ENCODE results near the gene ZNF367. TPM values are rescaled to one million over a fixed set of nuclear protein-coding genes. Genes with fewer than 3 reads are reported as not detected.
"Not testable (repeated sequence)": the region's sequence is repeated elsewhere in the genome, so short reads cannot be mapped to it uniquely, and the experiment has no call there.

ZNF367 gene
- total RNA-seq, 2 donors from 2014 or later, result 0.75 to 1.2 TPM

DNA sequence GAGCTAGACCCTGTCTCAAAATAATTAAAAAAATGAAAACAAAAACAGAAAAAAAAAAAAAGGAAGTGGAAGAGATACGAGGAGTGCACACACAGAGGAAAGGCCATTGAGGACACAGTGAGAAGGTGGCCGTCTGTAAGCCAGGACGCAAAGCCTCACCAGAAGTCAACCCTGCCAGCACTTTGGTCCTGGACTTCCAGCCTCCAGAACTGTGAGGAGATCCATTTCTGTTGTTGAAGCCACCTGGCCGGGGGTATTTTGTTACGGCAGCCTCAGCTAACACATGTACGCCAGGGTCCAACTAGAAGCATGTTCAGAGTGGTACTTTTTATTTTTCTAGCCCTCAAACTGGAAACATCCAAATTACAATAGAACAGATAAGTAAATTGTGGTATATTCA is 56.5 kb downstream of the ZNF367 start:
- TF ChIP-seq, protein P1, sequence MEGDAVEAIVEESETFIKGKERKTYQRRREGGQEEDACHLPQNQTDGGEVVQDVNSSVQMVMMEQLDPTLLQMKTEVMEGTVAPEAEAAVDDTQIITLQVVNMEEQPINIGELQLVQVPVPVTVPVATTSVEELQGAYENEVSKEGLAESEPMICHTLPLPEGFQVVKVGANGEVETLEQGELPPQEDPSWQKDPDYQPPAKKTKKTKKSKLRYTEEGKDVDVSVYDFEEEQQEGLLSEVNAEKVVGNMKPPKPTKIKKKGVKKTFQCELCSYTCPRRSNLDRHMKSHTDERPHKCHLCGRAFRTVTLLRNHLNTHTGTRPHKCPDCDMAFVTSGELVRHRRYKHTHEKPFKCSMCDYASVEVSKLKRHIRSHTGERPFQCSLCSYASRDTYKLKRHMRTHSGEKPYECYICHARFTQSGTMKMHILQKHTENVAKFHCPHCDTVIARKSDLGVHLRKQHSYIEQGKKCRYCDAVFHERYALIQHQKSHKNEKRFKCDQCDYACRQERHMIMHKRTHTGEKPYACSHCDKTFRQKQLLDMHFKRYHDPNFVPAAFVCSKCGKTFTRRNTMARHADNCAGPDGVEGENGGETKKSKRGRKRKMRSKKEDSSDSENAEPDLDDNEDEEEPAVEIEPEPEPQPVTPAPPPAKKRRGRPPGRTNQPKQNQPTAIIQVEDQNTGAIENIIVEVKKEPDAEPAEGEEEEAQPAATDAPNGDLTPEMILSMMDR (IDR thresholded peaks at IDR 0.05), result no peak
- no peak overlapping the region for H3K4me3 ChIP-seq
- no peaks in the 10 kb centered on the region for H3K27me3 ChIP-seq
- H3K4me1 ChIP-seq, result no peaks in the 10 kb centered on the region
- H3K9me3 ChIP-seq, result no peaks in the 10 kb centered on the region
- DNase-seq (ENCODE audit: low spot score), result no peak
- H3K27ac ChIP-seq, result no peak overlapping the region
- peaks cover 44% of the 10 kb centered on the region for H3K36me3 ChIP-seq

DNA sequence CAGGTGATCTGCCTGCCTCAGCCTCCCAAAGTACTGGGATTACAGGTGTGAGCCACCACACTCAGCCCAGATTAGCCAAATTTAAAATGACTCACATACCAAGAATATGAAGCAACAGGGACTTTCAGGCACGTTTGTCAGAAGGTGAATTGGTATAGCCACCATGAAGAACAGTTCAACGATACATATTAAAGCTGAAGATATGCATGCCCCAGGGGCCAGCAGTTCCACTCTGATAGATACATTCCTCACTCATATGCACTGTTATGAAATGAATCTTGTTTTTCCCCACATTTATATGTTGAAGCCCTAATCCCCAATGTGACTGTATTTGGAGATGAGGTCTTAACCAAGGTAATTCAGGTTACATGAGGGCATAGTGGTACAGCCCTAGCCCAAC is 57.2 kb downstream of the ZNF367 start:
- H3K4me3 ChIP-seq, result no peak overlapping the region
- H3K4me1 ChIP-seq, result no peaks in the 10 kb centered on the region
- H3K27me3 ChIP-seq, result no peaks in the 10 kb centered on the region
- H3K9me3 ChIP-seq, result no peaks in the 10 kb centered on the region
- no peak for DNase-seq (ENCODE audit: low spot score)
- TF ChIP-seq, protein P1 (IDR thresholded peaks at IDR 0.05), result no peak
- H3K36me3 ChIP-seq, result peaks cover 48% of the 10 kb centered on the region
- no peak overlapping the region for H3K27ac ChIP-seq

DNA sequence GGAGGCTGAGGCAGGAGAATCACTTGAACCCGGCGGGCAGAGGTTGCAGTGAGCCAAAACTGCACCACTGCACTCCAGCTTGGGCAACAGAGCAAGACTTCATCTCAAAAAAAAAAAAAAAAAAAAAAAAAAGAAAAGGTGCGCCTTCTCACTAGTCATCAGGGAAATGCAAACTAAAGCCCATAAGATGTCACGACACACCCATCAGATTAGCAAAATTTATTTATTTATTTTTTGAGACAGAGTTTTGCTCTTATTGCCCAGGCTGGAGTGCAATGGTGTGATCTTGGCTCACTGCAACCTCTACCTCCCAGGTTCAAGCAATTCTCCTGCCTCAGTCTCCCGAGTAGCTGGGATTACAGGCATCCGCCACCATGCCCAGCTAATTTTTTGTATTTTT is 57.6 kb downstream of the ZNF367 start:
- H3K4me3 ChIP-seq; DNase-seq (ENCODE audit: low spot score); H3K4me1 ChIP-seq; H3K27ac ChIP-seq; H3K27me3 ChIP-seq; H3K9me3 ChIP-seq: not testable (repeated sequence)
- peaks cover 48% of the 10 kb centered on the region for H3K36me3 ChIP-seq

DNA sequence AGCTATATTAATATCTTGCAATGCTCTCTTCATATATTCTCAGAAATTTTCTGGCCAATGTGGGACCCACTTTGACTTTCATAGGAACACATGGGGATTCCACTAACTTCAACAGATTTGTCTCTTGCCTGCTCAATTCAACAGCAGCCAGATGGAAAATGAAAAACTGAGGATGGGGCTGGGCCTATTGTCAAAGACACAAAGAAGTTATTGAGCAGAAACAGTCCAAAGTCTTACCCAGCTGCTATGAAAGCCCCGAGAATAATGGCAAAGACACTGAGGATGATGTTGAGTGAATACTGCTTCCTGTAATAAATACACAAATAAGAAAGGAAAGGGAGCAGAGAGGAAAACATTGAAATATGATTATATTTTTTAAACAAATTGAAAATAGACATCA is 67.3 kb downstream of the ZNF367 start:
- Histone ChIP-seq H3K9me3 (peaks cover 0 to 6% of the 10 kb centered on the region in 2 donors), H3K27me3 (no peaks in the 10 kb centered on the region), H3K4me3 (no peak overlapping the region), H3K4me1 (no peaks in the 10 kb centered on the region), H3K36me3 (peaks cover 17% of the 10 kb centered on the region), H3K27ac (no peak overlapping the region)
- TF ChIP-seq, protein P1 (IDR thresholded peaks at IDR 0.05), result no peak
- no peak for DNase-seq (ENCODE audit: low spot score)

DNA sequence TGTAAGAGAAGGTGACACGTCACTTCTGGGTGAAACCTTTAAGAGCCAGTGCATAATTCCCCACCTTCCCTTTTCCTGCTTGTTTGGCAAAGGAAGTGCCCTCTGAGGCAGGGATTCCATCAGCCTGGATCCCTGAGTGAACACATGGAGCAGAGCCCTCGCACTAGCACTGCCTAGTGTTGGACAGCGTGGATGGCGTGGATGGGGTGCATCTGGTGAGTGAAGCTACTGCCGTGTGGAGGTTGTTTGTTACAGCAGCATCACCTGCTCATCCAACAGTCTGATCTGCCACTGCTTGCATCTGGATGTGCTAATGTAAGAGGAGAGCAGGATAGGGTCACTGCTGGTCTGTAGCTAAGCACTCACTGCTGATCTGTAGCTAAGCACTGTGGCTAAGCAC is 69.9 kb downstream of the ZNF367 start:
- TF ChIP-seq, protein P1 (IDR thresholded peaks at IDR 0.05), result no peak
- DNase-seq (ENCODE audit: low spot score), result no peak
- peaks cover 0 to 6% of the 10 kb centered on the region in 2 donors for H3K9me3 ChIP-seq
- H3K4me3 ChIP-seq, result no peak overlapping the region
- H3K4me1 ChIP-seq, result peaks cover 0 to 14% of the 10 kb centered on the region in 2 donors
- no peak overlapping the region for H3K27ac ChIP-seq
- peaks cover 12% of the 10 kb centered on the region for H3K36me3 ChIP-seq
- H3K27me3 ChIP-seq, result no peaks in the 10 kb centered on the region

DNA sequence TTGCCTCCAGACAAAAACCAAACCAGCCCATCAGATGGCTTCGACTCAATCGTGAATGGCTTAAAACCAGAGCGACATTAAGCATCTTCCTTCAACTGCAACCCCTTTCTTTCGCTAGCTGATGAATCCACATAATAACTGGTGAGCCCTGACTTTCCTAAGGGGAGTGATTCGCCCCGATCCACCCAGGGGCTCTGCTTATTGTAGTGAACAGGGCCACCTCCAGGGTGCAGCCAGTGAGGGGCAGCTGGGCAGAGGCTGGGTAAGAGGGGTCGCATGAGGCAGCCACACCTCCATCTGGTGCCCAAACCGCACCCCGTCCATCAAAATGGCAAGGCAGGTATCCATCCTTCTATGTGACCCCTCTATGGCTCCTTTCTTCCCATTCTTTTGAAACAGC is 72.6 kb downstream of the ZNF367 start:
- peaks cover 18% of the 10 kb centered on the region for H3K36me3 ChIP-seq
- peak overlapping the region in 1 of 2 donors; percentile 68 for H3K27ac ChIP-seq

More for the DNA sequence above, 72.6 kb downstream of the ZNF367 start:
- Histone ChIP-seq H3K4me1 (peaks cover 0 to 21% of the 10 kb centered on the region in 2 donors), H3K4me3 (no peak overlapping the region), H3K27me3 (no peaks in the 10 kb centered on the region), H3K9me3 (peaks cover 0 to 6% of the 10 kb centered on the region in 2 donors)
- DNase-seq (ENCODE audit: low spot score), result no peak
- TF ChIP-seq, protein P1 (IDR thresholded peaks at IDR 0.05), result no peak

Data from right atrium auricular region (tissue), 2 donors.